GM21526 (cell line): ENCODE results near the gene NOS1AP.

Experiments
- ATAC-seq: cut with Tn5 transposase; IDR thresholded peaks from one replicate; pipeline ENCODE4 v1.9.1; 2021; ENCODE audit warnings: moderate library complexity; ENCODE audit not compliant: unreplicated experiment, low FRiP score

Gene NOS1AP

GRCh38 chr1:162210196-162210595 lies 140.7 kb downstream of the NOS1AP start:
- ATAC-seq, result no peak

GRCh38 chr1:162212713-162213112 lies 143.2 kb downstream of the NOS1AP start:
- no peak for ATAC-seq

DNA sequence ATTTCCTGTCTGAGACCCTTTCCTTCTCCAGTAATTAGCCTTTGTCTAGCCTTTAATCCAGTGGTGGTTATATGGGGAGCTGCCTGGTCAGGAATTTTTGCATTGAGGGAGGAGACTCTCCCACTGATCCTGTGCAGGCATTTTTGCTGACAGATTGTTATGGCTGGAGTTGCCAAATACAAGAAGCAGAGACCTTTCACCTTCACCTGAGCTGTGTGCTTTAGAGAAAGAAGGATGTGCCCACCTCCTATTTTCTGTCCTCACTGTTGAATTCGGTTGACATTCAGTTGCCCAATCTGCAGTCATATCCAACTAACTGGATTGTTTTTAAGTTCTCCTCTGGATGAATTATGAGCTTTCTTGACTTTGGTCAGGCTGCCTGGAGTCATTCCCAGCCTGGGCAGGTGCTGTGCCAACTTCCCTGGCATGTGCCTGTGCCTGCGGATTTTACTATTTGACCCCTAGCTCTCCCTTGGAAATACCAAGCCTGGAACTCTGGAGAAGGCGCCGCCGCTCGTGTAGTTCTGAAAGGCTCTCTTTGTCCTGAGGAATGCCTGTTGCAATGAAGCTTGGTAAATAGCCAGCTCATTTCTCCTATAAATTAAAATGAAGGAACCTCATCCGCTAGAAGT lies 143.9 kb downstream of the NOS1AP start:
- no peak for ATAC-seq

- ATAC-seq, result no peak
Observed at GRCh38 chr1:162214202-162214601, 144.7 kb downstream of the NOS1AP start.

DNA sequence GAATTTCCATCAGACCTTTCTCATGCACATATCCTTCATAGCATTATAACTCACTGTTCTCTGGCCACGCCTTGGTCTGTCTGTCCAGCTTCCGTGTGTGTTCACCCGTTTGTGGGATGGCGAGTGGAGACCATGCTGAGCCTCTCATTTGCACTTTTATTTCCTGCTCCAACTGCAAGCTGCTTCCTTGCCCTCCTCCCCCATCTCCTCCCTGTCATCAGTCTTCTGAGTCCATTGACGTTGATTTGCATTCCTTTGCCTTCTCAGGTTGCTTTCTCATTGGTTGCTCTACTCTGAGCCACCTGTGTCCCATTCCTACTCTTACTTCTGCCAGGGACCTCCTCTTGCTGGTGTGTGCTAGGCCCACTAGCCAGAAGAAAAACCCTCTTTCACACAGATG lies 146.4 kb downstream of the NOS1AP start:
- no peak for ATAC-seq

DNA sequence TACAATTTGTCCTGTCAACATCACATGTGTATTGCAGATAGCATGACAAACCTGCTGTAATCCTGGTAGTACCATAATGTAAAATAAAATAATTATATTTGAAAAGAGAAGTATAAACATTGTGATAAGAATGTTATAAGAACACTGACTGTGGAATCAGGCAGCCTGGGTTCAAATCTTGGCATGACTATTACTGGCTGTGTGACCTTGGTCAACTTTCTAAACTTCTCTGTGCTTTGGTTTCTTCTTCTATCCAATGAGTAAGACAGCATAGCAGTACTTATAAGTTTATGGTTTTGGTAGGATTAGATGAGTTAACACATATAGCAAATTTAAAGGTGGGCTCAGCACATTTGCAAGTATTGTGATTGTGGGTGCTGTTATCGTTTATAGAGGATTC lies 147.1 kb downstream of the NOS1AP start:
- ATAC-seq, result no peak

DNA sequence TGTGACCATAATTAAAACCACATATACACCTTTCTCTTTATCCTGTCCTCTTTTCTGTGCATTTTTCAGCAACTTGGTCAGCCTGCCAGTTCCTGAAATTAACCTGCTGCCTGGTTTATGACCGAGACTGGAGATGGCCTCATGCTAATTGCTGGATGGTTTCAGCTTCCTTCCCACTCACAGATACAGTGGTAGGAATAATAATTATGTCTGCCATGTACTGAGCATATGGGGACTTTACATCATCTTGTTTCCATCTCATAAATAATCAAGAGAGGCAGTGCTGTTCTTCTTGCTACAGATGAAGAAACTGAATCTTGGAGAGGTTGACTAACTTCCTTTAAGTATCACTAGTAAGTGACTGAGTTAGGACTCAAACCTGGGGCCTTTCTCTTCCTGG lies 148.2 kb downstream of the NOS1AP start:
- ATAC-seq, result no peak

DNA sequence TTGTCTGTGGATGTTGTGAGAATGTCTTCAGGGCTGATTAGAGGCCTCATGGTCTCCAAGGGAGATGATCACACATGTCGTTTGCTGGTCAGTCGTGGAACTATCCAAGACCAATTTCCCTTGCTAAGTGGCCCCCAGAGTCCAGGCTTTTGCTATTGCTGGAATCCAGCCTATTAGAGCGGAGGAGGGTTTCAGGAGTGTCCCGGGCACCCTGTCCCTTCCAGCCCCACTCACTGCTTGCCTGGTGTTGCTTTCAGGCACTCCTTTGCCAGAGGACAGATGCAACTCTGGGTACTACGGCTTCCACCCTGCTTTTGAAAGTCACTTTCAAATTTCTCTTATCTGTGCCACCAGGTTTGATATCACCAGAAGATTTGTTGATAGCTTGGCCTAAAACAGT lies 149.1 kb downstream of the NOS1AP start:
- no peak for ATAC-seq

- ATAC-seq, result no peak
Observed at GRCh38 chr1:162218975-162219374, 149.5 kb downstream of the NOS1AP start.

- ATAC-seq, result no peak
Observed at GRCh38 chr1:162219461-162219860, 150.0 kb downstream of the NOS1AP start.

DNA sequence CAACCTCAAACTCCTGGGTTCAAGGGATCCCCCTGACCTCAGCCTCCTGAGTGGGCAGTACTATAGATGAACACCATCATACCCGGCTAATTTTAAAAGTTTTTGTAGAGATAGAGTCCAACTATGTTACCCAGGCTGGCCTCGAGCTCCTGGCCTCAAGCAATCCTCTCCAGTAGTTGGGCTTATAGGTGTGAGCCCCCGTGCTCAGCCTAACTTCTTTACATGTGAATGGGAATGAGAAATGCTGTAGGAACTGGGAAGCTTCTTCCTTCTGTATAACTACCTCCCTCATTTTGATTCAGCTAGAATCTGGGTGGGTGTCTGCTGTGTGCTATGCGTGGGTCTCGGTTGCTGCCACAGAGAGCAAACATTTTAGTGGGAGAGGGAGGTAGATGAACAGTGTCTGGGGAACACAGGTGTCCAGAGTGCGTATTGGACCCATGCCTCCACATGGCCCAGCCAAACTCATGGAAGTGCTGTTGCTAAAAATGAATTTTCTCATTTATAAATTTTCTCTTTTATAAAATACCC lies 150.6 kb downstream of the NOS1AP start:
- ATAC-seq, result no peak

DNA sequence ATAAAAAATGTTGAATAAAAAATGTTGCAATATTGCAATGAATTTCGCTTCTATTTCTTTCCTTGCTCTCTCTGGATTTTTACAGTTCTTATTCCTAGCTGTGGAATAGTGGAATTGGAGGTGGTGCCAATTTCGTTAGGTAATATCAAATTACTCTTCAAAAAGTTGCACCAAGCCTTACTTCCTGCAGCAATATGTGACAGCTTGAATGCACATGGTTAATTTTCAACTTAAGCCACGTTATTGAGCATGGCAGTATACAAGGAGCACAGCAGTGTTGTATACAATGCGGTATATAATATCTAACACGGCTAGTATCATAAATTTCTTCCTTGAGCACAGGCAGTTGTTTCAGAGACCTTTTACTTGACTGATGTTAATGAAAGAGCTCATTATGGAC lies 152.5 kb downstream of the NOS1AP start:
- ATAC-seq, result no peak

- no peak for ATAC-seq
Observed at GRCh38 chr1:162222730-162223129, 153.2 kb downstream of the NOS1AP start.

- no peak for ATAC-seq
Observed at GRCh38 chr1:162223488-162223887, 154.0 kb downstream of the NOS1AP start.

DNA sequence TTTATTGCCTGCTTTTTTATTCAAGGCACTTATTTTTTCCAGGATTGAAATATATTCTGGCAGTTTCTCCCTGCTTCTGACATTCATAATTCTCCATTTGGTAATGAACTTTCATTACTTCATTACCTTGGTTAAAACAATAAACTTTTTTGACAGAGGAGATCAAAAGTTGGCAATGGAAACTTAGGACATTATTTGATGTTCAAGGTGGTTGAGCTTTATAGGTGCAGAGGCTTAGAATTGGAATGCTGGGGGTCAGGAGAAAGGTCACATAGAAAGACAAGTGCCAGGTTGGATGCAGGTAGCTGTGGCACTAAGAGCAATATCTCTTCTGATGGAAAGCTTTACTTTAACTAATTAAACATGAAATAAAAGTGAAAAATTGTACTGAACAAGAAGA lies 154.8 kb downstream of the NOS1AP start:
- ATAC-seq, result no peak

DNA sequence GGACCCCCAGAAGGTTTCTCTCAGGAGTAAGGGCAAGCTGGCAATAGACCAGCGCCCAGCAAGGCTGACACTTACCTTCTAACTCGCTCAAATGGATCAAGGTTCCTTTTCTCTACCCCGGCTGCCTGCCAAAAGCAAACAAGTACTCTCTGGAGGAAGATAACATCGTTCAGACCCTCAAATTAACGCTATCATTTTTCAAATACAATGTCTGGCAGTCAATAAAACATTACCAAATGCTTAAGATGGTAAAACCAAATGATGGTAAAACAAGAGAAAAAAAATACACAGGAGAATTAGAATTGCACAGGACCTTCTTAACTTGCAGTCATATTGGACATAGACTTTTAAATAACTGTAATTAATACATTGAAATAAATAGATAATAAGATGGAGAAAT lies 159.1 kb downstream of the NOS1AP start:
- ATAC-seq, result no peak

- ATAC-seq, result no peak
Observed at GRCh38 chr1:162229549-162229948, 160.1 kb downstream of the NOS1AP start.

DNA sequence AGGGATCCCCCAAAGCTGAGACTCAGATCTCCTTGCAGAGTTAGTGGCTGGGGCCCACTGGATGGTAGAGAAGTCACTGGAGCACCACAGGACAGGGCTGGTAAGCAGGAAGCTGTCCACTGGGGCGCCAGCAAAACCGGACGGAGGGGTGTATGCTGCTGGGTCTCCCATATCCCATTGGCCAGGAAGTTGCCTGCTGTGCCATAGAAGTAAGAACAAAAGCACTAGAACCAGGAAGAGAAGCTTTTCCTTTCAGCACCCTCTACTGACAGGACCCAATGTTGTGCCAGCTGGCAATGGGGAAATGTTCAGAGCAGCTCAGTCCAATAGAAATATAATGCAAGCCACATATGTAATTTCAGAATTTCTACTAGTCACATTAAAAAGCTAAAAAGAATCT lies 160.6 kb downstream of the NOS1AP start:
- ATAC-seq, result no peak

DNA sequence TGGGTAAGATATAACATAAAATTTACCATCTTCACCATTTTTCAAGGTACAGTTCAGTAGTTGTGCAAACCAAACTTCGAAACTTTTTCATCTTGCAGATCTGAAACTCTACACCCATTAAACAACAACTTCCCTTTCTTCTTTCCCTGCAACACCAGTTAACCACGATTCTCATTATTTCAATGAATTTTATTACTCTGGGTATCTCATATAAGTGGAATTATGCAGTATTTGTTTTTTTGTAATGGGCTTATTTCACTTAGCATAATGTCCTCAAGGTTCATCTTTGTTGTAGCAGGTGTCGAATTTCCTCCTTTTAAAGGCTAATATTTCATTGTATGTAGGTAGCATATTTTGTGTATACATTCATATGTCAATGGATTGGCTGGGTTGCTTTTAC lies 161.0 kb downstream of the NOS1AP start:
- ATAC-seq, result no peak

- no peak for ATAC-seq
Observed at GRCh38 chr1:162232034-162232711, 162.7 kb downstream of the NOS1AP start.

DNA sequence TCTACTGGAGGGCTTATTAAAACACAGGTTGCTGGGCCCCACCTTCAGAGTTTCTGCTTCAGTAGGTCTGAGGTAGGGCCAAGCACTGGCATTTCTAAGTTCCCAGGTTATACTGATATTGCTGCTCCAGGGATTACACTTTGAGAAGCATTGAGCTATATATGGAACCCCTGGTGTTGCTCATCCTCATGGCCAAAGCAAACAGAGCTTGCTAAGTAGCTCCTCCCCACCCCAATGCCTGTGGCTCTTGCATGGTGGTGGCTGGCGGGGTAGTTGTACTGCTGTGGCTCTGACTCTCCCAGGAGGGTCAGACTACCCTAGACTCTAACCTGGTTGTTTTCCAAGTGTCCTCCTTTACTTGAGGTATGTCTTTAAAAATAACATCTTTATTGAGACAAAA lies 163.6 kb downstream of the NOS1AP start:
- ATAC-seq, result no peak

DNA sequence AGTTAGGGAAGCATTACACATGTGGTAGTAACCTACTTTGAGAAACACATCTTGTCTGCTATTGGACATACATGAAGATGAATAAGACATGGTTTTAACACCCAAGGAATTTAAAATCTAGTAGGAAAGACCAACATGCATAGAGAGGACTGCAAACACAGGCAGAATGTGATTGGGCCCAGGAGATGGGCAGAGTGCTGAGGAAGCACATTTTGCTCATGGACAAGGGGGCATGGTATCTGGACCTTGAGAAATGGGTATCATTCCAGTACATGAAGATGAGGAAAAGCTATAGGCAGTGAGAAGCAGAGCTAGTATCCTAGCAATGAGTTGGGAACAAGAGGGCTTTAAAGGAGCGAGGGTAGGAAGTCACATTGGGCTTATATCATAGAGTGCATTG lies 164.4 kb downstream of the NOS1AP start:
- no peak for ATAC-seq
